ENCODE data around the gene BET1.

GRCh38 chr7:93985101-93985500, 19.1 kb downstream of the BET1 start:
- TF ChIP-seq EZH2 (IDR thresholded peaks at IDR 0.05; ENCODE audit: borderline replicate concordance, low read depth, low read length, severe bottlenecking) (no peak), CTCF (IDR thresholded peaks at IDR 0.05; ENCODE audit: borderline replicate concordance, extremely low read depth, low read length, poor library complexity, severe bottlenecking) (no peak)
